RPMI7951 (cell line): ENCODE results near the gene CASZ1. TPM values are rescaled to one million over a fixed set of nuclear protein-coding genes. Genes with fewer than 3 reads are reported as not detected.

Experiments used
- DNase-seq: peaks from one replicate; pipeline ENCODE4 v3.0.0-alpha.2; 2012; ENCODE audit warnings: low read depth
- total RNA-seq: library from RNA; depleted of rRNA; stranded (reverse); fragments of >200 nt; shearing (Covaris generic); gene quantifications from 2 replicates; pipeline ENCODE4 v1.2.3, GENCODE V29; 2014

The CASZ1 gene
- total RNA-seq, 1 experiment from 2014 or later, result under 0.01 TPM

DNA sequence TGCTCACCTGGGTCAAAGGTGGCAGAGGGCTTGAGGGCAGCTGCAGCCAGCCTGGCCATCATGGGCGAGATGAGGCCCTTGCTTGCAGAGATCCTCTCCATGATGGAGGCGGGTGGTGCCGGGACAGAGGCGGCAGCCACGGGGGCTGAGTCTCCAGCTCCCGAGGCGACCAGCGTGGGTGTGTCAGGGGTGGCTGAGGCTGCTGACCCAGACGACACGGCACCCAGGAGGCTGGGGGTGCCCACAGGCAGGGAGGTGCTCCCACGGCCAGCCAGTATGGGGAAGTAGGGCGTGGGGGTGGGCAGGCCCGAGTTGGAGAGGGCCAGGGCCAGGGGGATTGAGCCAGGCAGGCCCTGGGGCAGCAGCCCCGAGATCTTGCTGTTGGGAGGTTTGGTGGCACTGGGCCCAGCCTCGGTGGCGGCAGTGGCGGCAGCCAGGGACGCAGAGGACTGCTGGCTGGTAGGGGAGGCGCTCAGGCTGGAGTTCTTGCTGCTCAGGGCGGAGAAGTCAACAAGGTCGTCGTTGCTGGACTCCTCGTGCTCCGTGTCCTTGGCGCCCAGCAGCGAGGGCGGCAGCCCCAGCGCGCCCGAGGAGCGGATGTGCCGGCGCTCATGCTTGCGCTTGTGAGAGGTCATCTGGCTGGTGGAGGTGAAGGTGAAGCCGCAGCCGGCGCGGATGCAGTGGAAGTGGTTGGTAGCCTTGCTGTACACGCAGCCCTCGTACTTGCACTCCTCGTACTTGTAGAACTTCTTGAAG is 142.9 kb downstream of the CASZ1 start:
- DNase-seq, result no peak

DNA sequence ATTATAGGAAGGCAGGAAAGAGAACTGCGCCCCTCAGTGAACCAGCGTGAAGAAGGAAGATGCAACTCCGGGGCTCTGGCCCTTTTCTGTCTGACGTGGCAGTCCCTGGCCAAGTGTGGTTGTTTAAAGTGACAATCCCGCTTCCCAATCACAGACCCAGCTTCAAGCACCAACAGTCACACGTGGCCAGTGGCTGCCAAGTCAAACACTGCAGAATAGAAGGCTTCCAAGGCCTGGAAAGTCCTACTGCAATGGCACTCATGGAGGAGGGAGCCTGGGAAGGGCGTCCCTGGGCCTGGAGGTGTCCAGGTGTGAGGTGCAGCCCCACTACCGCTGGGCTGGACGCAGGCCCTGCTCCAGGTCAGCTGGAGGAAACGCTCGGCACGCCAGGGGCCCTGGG is 143.8 kb downstream of the CASZ1 start:
- no peak for DNase-seq

DNA sequence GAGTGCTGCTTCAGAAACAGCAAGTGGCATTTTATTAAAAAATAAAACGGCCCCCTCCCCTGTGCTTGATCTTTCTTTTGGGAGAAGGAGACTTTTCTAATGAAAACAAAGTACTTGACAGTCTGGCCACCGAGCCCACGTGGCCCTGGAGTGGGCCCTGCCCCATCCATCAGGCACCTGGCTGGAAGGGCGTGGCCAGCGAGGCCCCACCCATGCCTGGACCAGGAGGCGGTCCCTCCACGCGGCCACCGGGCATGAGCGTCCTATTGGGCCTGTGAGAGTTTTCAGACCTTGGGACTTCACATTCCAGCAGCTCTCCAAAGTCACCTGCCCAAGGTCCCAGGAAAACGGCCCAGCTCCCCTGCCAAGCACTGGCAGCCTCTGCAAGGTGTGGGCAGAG is 144.7 kb downstream of the CASZ1 start:
- no peak for DNase-seq

DNA sequence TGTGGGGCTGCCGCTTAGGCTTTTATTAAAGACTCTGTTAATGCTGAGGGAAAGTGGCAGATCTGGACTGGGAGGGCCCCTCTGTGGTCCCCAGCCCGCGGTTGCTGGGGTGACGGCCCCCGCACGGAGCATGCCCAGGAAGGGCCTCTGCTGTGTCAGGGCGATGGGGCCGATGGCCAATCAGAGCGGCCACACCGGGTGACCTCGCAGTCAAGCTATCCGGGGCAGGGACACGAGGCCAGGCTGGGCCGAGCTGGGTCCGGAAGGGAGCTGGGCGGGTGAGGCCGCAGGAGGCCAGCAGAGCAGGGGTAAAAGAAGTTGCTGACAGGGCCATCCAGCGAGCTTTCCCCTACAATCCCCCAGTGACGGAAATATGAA is 145.1 kb downstream of the CASZ1 start:
- no peak for DNase-seq

DNA sequence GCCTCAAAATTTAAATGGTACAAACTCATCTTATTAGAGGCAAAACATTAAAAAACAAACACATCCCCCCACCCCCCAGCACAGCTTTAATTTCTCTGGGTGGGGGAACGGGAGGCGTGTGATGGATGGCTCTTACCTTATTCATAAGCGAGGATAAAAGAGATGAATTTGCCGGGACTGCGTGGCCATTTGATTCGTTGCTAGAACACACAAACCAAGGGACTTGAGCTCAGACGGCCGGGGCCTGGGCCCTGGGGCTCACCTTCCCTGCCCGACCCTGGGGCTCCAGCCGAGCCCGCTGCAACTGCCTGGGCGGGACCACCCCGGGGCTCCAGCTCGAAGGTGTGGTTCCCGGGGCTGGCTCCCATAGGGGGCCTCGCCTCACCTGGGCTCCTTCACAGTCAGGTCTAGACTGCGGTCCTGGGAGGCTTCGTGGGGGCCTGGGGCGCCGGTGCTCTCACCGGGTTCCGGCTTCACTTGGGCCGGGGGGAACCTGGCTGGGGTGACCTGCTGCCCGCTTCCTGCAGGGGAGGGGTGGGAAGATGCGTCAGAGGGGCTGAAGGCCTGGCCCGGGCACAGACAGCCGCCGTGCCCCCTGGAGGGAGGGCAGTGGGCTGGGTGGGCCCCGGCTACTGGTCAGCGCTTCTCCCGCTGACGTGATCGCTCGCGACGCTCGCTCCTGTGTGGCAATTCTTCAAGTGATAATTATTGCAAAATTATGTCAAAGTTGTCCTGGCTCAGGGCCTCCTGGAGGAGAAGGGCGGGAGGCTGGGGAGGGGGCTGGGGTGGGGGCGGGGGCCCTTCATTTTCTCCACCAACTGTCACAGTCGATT is 145.7 kb downstream of the CASZ1 start:
- DNase-seq, result no peak

DNA sequence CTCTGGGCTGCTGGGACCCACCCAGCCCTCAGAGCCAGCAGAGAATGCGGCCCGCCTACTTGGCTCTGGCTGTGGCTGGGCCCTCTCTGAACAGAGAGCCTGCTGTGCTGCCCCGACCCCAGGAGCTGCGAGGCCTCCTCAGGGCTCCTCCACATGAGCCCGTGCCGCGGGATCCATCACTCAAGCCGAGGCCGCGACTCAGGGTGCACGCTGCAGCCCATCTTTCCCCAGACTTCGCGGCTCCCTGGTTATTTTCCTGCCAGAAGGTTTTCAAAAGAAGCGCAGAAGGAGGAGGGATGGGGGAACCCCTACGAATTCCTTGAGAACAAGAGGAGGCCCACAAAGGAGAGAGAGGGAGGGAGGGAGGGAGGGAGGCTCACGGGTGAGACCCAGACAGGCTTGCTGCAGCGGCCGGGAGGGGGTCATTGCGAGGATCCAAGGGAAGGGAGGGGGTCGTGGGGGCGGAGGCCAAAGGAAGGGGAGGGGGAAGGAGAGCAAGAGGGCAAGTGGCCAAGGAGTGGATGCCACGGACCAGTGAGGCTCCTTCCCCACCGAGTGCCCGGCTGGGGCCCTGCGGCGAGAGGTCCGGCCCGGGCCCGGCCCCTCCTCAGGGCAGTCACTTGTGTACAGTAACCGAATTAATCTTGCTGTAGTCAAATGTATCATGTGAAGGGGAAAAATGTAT is 146.8 kb downstream of the CASZ1 start:
- no peak for DNase-seq

DNA sequence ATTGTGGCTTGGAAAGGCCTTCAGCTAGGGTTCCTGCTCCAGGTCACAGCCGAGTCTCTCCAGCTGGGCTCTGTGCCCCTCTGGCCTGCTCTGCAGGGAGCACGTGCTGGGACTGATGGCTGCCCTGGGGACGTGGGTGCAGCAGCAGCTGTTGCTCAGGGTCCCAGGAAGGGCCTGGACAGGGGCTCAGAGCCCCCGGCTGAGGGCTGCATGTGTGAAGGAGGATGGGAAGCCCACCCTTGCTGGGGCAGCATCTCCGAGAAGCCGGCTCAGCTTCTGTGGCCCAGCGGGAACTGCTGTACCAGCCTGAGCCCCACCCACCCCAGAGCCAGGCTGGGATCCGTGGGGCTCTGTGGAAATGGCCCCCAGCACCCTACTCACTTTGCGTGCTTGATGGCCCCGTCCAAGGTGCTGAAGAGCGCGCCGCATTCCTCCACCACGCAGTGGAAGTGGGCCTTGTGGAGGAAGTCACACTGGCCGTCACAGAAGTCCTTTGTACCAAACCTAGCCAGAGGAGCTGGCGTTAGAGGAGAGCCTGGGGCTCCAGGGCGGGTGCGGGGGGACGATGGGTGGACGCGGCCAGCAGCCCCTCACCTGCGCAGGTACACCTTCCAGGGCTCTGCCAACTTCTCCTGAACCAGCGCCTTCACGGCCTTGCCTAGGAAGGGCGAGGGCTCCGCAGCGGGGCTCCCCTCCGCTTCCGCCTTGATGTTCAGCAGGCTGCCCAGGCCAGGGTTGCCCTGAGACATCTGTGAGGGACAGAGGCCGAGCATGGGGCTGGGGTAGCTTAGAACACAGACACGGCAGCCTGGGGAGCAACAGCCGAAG is 147.5 kb downstream of the CASZ1 start:
- peak; percentile 7 for DNase-seq

DNA sequence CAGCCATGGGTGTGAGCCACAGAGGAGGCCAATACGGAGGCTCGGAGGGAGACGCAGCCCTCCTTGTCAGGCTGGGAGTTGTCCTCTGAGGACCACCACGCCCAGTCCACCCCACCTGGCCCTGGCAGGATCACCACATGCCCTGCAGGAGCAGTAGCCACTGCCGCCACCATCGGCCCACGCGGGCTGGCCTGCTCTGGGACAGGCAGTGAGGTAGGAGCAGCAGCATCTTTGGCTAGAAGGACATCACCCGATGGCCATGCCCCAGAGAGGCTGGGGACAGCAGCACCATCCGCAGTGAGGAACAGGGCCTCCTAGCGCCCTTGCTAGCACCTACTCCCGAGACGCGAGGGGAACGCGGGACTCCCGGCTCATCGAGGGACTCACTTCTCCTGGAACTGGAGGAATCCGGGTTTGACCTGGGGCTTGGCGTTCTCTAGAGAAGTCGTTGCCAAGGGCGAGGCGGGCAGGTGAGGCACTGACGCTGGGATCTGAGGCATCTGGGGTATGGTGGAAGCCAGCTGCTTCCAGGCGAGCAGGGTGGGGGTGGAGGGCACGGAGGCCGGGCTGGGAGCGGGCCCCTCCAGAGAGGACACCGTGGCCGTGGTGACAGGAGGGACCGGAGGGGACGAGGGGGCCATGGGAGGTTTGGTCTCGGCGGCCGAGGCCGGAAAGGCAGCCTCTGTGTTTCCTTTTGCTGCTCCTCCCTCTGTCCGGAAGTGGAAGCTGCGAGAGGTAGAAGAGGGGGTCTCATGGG is 148.9 kb downstream of the CASZ1 start:
- DNase-seq, result no peak

DNA sequence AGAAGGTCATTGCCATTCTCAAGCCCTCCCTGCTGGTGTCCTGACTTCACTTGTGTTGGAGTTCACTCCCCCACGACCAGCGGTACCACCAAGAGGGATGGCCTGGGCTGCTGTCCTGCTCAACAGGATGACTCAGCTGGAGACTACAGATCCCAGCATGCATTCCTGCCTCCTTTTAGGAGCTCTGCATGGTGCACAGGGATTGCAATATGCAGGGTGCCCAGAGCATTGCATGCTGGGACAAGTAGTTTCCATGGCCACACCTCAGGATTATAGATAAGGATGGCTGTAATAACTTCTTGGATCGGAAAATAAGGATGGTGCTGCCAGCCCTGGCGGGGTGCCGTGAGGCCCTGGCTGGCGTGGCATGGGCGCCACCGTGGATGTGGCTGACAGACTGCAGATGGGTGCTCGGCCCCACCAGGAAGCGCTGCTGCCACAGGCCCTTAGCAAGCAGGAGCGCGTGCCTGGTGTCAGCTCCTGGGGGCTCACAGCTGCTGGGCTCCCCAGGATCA is 150.0 kb downstream of the CASZ1 start:
- peak; percentile 43 for DNase-seq

DNA sequence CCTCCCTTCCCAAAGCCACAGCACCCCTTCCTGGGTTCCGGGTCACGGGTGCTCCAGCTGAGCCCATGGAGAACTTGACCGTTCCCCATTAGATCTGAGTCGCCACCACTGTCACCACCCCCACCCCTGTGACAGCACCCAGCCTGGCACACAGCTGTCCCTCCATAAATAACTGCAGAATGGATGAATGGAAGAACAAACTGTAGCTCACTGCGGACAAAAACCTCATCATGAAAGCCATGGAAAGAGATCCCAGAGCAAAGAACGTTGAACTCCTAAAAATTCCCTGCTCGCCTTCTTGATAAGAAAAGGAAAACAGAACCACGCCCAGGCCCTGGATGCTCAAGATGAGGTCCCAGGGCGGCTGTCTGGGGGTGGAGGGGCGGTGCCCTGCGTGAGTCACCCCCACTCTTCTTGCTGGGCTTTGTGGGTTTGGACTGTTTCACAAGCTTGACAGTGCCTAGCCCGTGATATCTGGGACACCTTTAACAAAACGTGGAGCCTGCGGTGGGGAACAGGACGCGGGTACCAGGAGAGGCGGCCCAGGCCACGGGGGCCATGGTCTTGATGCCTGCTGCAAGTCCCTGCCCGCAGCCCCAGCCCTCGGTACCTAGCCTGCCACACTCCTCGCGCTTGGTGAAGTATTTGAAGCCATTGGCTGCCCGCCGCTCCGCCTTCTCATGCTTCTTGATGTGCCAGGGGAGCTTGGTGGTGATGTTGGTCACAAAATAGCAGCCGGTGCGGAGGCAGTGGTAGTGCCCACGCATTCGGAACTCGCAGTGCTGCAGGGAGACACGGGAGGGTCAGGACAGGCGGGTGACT is 151.9 kb downstream of the CASZ1 start:
- DNase-seq, result peak; percentile 12

DNA sequence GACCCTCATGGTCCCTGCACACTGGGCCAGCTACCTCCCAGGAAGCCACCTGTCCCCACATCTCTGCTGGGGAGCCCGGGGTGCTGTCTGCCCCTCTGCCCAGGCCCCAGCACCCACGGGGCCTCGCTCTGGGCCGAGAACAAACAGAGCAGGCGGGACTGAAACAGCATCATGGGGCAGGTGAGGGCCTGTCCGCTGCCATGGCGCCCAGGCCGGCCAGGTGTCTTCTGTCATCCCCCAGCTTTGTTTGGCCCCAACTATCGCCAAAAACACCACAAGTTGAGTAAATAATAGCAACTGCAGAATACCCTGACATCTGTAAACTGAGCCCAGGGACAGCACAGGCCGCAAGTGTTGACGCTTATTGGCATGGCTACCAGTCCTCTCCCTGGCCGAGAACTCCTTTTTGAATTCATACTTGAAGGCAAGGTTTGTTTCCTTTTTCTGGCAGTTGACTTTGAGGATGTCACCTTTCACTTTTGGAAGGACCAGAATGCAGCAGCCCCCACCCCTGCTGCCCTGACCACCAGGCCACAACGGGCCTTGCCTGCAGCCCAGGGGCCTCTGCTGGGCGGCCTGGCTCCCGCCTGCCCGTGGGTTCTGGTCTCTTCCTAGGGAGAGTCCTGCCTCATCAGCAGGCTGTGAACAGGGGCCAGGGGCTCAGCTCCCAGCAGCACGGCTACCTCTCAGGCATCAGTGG is 152.7 kb downstream of the CASZ1 start:
- no peak for DNase-seq

DNA sequence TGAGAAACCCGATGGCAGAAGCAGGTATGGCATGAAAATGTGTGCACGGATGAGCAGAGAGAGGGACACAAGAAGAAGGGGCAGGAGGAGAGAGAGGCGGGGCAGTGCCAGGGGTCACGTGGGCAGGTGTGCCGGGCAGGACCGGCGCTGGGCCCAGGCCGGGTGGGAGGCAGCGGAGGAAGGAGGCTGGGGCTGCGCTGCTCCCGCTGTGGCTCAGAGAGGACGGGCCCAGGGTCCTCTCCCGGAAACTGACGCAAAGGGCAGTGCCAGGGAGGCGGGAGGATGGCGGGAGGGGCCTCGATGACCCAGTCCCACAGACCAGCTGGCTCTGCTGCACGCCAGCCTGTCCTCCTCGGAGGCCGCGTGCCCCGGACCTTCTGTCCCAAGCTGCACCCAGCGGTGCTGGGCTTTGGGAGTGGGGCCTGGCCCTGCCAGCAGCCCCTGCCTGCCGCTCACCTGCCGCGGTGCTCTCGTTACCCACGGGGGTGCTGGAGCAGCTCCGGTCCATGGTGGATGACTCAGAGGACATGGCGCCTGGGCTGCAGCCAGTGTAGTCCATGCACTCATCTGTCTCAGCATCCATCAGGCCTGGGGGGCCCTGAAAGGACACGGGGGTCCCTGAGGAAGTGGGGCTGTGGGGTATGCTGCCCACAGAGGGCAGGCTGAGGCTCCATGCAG is 153.9 kb downstream of the CASZ1 start:
- no peak for DNase-seq

DNA sequence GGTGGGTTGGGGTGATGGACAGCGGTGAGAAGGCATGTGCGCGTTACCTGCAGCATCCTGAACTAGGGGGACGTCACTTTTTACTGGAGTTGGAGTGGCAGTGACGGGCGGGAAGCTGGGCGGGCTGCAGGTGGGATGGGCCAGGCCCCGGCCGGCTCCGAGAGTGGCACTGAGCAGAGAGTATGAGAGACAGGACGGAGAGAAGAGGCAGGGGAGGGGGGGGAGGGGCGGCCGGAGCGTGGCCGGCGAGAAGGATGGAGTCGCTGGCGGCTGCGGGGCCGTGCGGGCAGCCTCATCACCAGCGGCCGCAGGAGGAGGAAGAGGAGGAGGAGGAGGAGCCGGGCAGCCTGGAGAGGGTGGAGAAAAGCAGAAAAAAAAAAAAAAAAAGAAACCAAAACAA is 154.5 kb downstream of the CASZ1 start:
- no peak for DNase-seq

DNA sequence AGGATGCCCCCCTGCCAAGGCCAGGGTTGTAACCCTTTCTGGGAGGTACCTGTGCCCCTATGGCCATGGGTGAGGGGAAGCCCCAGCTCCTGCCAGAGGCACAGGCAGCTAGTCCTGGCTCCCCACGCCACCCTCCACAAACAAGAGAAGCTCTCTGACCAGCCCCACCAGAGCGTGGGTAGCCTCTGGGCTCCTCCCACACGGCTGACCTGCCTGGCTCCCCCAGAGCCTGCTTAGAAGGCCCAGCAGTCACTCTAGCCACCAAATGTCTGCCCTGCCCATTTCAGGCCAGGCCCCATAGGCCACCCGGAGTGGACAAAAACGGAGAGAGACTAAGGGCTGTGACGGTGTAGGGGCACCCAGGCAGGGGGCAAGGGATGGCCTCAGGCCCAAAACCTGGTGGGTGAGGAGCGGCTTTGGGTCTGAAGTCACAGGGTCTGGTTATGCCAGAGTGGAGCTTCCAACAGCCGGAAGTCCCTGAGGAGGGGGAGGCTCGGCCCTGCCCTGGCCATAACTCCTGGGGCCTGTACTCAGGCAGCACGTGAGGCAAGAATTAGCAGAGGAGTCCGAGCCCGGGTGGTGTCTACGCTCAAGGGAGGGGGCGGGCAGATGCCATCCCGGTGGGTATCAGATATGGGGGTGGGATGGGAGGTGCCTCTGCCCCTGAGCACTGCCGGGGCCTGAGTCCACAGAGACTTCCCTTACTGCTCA is 155.4 kb downstream of the CASZ1 start:
- no peak for DNase-seq

DNA sequence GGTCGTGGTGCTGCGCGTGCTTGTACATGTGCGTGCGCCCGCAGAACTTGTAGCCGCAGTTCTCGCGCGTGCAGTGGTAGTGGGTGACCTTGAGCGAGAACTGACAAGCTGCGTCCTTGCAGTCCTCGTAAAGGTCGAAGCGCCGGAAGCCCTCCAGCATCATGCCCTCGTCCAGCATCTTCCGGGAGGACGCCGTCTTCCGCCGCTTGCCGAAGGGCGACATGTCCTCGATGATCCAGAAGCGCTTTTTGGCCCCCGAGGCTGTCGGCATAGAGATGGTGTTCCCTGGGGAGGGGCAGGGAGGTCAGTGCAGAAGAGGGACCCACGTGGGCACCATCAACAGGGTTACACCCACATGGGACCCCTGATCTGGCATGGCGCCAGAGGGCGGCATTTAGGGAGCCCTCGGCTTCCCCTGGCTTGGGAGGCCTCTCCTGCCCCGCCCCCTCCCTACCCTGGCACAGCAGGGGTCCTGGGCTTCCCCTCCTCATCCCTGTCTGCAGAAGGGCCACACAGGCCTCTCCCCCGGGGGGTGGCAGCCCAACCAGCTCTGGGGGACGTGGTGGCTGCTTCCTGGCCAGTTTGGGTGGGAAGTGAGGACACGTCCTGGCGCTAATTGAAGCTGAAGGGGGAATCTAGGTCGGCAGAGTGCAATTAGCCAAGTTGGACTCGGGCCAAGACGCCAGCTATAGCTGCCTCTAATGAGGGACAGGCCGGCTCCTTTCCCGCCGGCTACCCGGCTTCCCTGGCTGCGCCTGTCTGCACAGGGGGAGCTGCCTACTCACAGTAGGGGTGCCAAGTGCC is 156.5 kb downstream of the CASZ1 start:
- no peak for DNase-seq

DNA sequence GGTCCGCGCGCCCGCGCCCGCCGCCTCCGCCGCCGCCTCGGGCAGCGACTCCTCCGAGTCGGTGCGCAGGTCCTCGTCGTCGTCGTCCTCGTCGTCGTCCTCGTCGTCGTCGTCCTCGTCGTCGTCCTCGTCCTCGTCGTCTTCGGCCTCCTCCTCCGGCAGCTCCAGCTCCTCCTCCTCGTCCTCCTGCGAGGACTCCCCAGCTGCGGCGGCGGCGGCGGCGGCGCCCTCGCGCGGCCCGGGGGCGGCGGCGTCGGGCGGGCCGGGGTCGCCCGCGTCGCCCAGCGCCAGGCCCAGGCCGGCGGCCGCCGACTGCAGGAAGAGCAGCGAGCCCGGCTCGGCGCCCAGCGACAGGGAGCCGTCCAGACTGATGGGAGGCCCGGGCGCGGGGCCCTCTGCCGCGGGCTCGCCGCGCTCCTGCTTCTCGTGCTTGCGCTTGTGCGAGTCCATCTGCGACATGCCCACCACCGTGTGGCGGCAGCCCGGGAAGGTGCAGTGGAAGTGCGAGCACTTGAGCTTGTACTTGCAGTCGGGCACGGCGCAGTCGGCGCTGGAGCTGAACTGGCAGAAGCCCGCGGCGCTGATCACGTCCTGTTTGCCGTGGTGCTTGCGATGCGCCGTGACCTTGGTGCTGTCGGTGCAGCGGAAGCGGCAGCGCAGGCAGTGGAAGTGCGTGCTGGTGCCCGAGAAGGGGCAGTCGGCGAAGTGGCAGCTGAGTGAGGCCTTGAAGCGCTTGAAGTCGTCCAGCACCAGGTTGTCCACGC is 157.3 kb downstream of the CASZ1 start:
- DNase-seq, result no peak
